HG02610 (cell line): ENCODE results near the gene PLBD2.

Experiments
- ATAC-seq: cut with Tn5 transposase; IDR thresholded peaks from one replicate; pipeline ENCODE4 v1.9.1; 2021; ENCODE audit warnings: mild to moderate bottlenecking, moderate library complexity; ENCODE audit not compliant: unreplicated experiment

Gene PLBD2

DNA sequence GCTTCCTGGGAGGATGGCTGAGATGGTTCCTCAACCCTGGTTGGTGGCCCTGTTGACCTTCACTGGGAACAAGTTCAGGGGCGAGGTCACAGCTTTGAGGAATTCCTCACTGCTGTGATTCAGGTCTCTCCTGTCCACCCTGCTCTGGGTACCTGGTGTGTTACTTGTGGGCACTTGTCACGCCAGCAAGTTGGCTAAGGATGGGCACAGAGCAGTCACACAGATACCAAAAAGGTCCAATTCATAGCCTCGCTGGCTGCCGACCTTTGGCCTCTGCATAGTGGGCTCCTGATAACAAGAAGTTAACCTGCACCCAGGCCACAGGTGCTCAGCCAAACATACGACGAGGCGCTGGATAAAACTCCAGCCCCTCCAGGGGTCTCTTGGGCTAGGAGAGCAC lies 34.1 kb downstream of the PLBD2 start:
- ATAC-seq = no peak

DNA sequence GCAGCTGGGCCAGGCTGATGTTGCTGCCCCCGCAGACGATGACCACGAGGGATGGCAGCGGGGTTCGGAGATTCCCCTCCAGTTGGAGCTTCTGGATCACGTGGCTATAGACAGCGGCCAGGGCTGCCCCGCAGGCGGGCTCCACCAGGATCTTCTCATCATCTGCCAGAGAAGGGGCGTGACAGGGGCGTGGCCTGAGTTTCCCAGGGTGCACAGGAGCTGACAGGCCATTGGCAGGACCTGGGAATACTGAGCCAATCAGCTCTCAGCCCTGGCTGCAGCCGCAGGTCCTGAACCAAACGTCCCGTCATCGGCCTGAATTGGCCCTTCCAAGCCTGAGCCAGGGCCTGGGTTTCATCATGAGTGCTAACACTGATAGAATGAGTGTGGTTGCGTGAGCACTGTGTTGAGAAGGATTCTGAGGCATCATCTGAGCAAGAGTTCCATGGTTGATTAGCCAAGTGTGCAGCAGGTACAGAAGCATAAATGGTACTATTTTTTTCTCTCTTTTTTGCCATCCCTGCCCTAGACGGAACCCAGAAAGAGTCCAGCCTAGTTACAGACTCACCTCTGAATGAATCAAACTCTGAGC lies 34.7 kb downstream of the PLBD2 start:
- no peak for ATAC-seq

DNA sequence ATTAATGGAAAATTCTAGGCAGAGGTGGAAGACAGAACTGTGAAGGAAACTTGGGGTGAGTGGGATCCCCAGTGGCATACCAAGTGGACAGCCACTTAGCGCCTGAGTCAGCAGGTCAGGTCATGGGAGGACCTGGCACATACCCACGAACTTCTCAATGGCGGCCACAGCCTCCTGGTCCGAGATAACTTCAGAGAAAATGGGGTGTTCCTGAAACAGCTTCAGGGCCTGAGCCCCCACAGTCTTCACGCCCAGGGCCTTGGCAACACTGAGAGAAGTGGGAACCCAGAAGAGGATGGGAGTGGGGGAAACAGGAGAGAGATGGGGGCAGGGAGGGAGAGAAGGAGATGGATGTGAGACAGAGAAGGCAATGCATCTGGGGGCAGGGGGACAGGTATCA lies 35.4 kb downstream of the PLBD2 start:
- ATAC-seq = no peak

DNA sequence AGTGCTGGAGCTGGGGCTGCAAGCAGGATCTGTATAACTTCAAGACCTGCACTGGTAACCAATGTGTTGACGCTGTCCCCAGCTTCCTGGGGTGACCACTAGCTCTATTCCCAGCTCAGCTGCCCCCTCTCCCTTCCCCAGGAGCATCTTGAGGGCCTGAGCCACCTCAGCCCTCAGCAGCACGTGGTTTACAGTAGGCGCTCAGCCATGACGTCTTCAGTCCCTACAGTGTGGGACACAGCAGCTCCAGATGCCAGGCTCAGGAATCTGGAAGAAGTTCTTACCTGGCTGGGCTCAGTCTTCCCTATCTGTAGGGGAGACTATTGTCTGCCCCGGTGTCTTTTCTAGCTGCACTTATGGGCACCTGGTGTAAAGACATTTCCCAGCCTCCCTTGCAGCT lies 36.7 kb downstream of the PLBD2 start:
- no peak for ATAC-seq

DNA sequence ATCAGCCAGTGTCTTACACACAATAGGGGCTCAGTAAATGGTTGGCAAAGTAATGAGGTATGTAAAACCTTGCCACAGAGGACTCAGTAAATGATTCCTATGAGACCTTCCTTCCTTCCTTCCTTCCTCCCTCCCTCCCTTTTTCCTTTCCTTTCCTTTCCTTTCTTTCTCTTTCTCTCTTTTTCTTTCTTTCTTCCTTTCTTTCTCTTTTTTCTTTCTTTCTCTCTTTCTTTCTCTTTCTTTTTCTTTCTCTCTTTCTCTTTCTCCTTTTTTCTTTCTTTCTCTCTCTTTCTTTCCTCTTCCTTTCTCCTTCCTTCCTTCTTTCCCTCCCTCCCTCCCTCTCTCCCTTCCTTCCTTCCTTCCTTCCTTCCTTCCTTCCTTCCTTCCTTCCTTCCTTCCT lies 37.8 kb downstream of the PLBD2 start:
- no peak for ATAC-seq

DNA sequence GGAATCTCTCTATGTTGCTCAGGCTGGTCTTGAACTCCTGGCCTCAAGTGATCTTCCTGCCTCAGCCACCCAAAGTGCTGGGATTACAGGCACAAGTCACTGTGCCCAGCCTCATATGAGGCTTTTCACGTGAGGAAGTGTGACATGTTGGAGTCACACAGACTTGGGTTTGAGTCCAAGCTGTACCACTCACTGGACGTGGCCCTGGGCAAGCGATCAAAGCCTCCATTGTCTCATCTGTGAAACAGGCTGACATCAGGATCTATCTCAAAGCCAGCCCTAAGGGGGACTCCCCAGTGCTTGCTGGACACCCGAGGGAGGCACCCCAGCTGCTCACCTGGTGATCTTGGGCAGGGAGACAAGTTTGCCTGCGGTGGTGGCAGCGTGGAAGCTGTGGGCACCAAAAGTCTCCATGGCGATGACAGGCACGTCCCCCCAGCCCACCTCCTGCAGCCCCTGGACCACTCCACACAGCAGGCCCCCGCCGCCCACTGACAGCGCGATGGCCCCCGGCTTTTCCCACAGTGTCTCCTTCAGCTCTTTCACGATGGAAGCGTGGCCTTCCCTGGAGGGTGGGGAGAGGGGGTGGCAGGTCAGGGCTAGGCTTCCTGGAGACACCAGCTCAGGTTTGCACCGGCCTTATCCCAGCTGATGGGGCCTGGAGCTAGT lies 38.6 kb downstream of the PLBD2 start:
- no peak for ATAC-seq

DNA sequence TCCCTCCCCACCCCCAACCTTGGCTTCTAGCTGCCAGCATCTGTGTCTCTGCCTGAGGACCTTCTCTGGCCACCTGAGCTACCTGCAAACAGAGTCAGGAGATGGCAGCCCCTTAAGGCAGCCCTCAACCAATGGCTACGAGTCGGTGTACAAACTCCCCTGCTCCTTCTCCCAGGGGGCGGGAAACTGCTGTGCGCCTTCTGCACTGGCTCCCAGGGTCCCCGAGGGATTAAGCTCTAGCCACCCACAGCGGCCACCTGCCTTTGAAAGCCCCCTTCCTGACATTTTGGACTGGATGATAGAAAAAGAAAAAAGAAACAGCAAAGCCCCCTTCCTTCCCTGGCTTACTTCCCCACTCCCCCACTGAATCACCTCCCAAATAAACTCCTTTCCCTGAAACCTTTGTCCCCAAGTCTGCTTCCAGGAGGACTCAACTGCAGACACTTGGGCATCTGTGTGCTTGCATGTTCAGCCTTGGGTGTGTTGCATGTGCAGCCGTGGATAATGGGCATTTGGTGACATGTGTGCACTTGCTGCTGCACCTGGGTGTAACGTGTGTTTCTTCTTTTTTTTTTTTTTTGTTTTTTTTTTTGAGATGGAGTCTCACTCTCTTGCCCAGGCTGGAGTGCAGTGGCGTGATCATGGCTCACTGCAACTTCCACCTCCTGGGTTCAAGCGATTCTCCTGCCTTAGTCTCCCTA lies 39.3 kb downstream of the PLBD2 start:
- ATAC-seq = no peak

DNA sequence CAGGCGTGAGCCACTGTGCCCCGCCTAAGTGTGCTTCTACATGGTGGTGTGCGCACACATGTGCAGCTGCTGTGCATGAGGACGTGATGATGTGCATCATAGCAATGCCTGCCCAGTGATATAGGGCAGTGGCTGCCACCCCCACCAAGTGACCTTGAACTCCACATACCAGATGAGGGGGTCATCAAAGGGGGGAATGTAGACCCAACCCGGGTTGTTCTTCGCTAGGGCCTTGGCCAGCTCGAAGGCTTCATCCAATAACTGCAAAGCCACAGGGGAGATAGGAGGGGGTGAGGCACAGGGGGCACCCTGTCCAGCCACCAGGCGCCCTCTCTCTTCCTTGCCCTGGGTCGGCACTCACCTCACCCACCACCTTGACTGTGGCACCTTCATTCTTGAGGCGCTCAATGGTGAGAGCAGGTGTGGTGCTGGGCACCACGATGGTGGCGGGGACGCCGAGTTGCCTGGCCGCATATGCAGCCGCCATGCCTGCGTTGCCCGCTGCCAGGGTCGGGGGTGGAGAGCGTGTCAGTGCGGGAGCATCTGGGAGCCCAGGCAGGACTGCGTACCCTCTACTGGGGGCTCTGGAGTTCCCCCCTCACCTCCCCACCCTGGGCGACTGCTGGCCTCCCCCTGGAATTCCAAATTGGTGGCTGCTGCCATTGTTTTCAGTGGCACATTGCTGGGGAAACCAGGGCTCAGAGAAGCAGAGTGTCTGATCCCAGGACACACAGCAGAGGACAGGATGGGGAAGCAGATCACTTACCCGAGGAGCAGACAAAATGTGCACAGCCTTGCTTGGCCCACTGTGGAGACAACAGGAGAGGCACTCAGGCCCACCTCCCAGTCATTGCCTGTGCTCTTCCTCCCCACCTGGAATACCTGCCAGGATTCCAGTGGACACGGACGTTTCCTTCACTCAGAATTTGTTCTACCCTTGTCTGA lies 40.2 kb downstream of the PLBD2 start:
- no peak for ATAC-seq

DNA sequence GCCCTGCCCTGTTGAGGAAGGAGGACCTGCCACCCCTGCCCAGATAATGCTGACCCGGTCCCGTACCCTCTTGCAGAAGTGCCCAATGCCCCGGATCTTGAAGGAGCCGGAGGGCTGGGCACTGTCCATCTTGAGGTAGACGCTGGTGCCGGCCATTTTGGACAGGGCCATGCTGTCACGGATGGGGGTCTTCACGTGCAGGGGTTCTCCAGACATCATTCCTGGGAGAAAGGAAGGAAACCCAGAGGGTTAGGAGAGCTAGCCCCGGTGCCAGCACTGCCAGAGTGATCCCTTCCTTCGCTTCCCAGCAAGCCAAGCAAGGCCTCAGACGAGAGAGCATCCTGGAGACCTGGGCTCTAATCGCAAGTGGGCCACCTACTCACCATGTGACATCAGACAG lies 41.1 kb downstream of the PLBD2 start:
- no peak for ATAC-seq

DNA sequence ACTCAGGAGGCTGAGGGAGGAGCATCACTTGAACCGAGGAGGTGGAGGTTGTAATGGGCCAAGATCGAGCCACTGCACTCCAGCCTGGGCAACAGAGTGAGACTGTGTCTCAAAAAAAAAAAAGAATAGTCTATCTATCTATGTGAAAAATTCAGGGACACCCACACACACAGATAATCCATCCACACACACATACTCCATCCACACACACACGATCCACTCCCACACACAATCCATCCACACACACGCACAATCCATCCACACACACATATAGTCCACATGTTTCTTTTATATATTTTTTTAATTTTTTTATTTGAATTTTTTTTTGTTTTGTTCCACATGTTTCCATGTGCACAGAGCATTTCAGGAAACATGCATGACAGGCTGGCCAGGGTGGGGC lies 42.0 kb downstream of the PLBD2 start:
- ATAC-seq = no peak

DNA sequence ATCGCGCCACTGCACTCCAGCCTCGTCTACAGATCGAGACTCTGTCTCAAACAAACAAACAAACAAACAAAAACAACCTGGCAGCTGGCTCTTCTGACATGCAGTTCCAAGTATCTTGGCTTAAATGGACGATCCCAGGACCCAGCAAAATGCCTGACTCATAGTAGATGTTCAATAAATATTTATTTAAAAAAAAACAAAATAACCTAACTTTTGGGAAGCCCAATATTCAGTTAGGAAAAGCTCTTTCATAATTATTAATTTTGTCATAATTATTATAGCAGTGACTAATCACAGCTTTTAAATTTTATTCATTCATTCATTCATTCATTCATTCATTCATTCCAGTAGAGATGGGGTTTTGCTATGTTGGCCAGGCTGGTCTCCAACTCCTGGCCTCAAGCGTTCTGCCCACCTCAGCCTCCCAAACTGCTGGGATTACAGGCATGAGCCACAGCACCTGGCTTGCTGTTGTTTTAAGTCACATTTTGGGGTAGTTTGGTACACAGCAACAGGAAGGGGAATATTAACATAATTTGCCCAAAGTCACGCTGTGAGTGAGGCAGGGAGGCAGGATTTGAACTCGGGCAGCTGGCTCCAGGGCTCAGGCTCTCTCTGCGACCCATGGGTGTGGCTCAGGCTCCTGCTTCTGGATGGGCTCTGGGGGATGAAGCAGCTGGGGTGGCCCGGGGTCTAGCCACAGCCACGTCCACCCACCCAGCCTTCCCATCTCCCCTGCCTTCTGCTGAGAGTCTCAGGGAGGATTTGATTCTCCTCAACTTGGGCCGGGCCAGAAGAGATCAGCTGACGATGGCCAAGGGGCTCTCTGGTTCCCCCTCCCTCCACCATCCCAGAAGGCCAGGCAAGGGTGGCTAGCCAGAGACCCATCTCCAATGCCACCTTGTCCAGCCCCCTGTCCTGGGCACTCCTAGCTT lies 42.9 kb downstream of the PLBD2 start:
- no peak for ATAC-seq

DNA sequence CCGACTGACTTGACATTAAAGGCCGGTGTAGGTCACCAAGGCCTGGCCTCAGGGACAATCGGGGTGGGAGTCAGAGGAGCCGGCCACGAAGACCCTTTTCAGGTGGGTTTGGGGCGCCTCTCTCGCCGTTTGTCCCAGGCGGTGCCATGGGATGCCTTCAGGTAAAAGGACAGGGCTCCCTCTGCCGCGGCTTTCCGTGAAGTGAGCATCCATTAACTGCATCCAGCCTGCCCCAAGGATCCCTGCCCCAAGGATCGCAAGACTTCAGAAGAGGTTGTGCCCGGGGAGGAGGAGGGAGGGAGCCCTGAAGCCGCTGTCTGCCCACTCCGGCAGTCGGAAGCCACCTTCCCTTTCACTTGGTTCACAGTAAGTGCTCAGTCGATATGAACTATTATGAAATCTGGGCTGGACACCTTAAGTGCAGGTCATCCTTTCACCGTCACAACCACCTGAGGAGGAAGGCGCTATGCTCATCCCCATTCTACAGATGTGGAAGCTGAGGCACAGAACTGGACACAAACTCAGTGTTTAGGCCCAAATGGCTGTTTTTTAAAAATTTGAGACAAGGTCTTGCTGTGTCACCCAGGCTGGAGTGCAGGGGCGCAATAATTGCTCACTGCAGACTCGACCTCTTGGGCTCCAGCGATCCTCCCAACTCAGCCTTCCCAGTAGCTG lies 44.3 kb downstream of the PLBD2 start:
- no peak for ATAC-seq

DNA sequence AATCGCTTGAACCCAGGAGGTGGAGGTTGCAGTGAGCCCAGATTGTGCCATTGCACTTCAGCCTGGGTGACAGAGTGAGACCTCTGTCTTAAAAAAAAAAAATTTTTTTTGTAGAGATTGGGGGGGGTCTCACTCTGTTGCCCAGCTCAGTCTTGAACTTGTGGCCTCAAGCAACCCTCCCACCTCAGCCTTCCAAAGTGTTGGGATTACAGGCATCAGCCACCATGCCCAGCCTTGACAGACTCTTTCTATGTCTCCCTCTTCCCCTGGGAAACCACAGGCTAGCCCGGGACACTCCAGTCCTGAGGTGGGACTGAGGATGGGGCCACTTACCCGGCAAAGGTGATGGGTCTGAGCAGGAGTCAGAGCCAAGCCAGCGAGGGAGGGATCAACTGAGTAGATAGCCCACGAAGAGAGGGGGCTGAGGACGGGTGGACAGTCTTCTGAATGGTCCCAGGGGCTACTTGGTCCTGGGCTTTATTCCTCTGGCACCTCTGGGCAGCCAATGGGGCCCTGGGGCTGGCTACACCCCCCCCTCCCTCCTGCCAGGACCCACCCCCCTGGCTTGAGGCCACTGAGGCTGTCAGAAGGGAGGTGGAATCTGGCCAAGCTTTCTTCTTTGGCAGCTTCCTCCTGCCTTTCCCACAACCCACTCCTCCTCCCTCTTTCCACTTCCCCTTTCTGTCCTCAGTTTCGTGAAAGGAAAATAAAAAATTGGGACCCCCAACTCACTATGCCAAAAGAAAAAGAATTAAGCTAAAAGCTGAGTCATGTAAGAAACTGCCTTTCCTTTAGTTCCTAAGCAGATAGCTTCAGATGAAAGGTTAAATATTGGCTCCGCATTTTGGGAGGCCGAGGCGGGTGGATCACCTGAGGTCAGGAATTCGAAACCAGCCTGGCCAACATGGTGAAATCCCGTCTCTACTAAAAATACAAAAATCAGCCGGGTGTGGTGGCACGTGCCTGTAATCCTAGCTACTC lies 45.3 kb downstream of the PLBD2 start, which contains the start of gene SDS:
Gene SDS (minus strand): TSS at position 453 of the 981 bp plus-strand sequence. CDS start 4,179 bp downstream, outside the sequence.
- ATAC-seq = no peak

DNA sequence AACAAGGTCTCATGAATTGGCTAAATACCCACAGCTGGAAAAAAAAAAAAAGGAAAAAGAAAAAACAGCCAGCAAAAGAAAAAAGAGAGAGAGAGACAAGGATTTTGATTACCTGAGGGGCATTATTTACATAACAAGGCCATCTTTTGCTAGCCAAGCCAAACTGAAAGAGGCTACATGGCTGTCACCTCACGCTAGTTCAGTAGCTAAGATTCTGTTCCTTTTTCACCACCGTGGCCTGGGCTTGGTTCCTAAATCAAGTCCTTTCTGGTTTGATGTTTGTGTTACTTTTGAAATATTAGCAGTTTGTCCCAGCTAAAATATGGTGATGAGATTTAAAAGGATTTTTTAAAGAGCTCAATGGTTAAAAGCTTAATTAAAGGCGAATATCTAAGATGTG lies 47.3 kb downstream of the PLBD2 start:
- ATAC-seq = no peak

DNA sequence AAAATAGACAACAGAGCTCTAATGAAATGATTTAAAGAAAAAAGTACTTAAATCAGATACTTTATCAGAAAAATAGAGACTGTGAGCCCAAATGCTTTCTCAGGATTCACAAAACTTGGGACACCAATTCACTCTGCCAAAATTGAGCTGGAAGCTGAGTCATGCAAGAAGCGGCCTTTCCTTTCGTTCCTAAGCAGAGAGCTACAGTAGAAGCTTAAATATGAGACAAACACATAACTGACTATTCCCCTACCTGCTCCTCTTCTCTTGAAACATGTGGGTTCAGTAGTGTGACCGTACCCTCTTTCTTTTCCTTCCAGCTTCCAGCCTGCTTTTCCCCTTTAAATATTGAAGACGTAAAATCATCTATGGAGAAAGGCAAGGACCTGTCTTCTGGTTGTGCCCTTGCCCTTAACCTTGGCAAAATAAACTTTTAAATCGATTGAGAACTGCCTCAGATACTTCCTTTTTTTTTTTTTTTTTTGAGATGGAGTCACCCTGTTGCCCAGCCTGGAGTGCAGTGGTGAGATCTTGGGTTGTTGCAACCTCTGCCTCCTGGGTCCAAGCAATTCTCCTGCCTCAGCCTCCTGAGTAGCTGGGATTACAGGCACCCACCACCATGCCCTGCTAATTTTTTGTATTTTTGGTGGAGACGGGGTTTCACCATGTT lies 49.7 kb downstream of the PLBD2 start:
- ATAC-seq = no peak

DNA sequence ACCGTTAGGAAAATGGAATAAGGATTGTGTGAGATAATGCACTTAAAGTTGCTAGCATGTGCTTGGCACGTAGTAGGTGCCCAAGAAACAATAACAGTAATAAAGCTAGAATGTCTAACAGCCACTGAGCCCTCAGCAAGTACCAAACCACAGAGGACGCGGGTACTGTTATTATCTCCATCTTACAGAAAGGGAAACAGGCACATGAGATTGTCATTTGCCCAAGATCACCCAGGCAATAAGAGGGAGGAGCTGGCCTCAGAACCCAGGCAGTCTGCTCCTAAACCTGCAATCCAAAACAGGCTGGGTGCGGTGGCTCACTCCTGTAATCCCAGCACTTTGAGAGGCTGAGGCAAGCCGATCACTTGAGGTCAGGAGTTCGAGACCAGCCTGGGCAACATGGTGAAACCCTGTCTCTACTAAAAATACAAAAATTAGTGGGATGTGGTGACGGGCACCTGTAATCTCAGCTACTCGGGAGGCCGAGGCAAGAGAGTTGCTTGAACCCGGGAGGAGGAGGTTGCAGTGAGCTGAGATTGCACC lies 50.4 kb downstream of the PLBD2 start:
- no peak for ATAC-seq

DNA sequence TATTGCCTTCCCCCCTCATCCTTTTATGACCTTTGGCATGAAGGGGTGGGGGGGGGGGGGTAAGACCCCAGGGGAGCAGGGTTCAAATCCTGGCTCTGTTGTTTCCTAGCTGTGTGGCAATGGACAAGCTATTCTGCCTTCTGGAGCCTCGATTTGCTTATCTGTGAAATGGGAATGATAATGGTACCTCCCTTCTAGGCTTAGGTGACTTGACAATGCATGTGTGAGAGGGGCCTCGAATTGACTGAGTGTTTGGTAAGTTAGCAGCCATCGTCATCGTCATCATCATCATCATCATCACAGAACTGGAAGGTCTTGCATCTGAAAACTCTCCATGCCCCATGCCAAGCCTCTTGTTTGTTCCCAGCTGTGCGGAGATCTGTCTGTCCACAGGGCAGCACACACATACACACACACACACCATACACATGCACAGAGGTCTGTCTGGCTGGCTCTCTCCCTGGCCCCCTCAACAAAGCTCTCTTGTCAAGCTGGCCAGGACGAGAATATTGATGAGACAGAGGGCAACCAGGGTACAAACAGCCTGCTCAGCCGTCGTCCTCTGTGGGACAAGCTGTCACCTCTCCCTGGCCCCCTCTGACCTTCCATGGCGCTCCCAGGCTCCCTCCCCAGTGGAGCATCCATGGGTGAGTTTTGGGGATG lies 51.2 kb downstream of the PLBD2 start:
- ATAC-seq = no peak
